Dendritic cell treated with granulocyte-macrophage colony-stimulating factor and Interleukin-4, amounts not matched to agents 40 ng/mL and 50 ng/mL, for 4 days (primary cell): ENCODE measurements around the gene SLC8A2.

Experiments
- H3K27ac Mint-ChIP-seq: one replicate; pipeline ENCODE4 v1.8.0; 2022; ENCODE audit warnings: mild to moderate bottlenecking, mixed read lengths
- H3K27me3 Mint-ChIP-seq: one replicate; pipeline ENCODE4 v1.8.0; 2022; ENCODE audit warnings: mild to moderate bottlenecking, mixed read lengths
- H3K36me3 Mint-ChIP-seq: one replicate; pipeline ENCODE4 v1.8.0; 2022; ENCODE audit warnings: low read depth, mixed read lengths
- H3K4me1 Mint-ChIP-seq: one replicate; pipeline ENCODE4 v1.8.0; 2022; ENCODE audit warnings: low read depth, mixed read lengths
- H3K4me3 Mint-ChIP-seq: one replicate; pipeline ENCODE4 v1.8.0; 2022; ENCODE audit warnings: mild to moderate bottlenecking, moderate library complexity, mixed read lengths
- H3K9me3 Mint-ChIP-seq: one replicate; pipeline ENCODE4 v1.8.0; 2022; ENCODE audit warnings: mixed read lengths
- intact Hi-C: fragments of 100-400 bp; cut with micrococcal nuclease; formaldehyde crosslinking; loops from one replicate; pipeline ENCODE4 v1.15.0; 2022

Gene SLC8A2

DNA sequence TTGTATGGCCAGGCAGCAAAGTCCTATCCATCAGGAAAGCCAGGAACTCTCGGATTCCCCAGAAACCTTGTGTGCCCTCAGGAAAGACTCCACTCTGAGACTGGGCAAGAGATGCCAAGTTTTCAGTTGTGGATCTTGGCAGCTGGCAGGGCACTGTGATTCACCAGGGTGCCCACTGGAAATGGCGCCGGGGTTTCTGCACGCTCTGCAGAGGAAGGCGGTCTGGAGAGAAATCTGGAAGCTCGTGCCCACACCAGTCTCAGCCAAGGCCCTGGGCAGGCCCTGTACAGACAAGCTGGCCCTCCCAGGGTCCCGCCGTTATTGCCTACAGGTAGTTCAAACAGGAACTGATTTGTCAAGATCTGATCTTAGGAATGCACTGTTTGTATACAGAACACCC is 38.3 kb upstream of the SLC8A2 start:
- Mint-ChIP-seq H3K4me3 (no peak overlapping the region), H3K27ac (no peak overlapping the region), H3K27me3 (no peaks in the 10 kb centered on the region), H3K9me3 (no peaks in the 10 kb centered on the region), H3K4me1 (peaks cover 79% of the 10 kb centered on the region), H3K36me3 (peaks cover 88% of the 10 kb centered on the region)
- intact Hi-C loops, result loop anchor here (10.0 kb wide), 2 partner anchors 155 to 185 kb away; no protein-coding TSS in a partner anchor

DNA sequence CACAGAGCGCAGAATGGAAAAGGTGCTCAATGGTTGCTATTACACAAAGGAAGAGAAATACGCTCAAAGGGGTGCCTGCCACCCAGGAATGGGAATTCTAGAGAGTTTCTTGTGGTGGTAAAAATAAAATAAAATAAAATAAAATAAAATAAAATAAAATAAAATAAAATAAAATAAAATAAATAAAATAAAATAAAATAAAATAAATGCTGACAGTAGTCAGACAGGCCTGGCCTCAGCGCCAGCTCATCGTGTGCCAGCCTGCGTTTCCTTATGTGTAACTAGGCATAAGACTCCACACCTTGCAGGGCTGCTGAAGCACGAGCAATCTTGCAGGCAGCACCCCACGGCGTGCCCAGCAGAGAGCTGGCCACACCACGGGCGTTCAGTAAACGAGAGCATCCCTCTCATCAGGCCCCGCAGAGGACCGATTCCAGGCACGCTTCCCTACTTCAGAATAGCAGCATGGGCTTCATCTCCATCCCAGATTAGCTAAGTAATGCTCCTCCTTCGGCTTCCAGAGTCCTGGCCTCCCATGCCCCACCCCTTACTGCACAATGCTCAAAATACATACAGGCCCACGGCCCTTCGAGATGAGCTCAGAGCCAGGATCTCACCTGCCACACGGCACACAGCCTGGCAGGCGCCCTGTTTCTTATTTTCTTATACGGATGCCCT is 37.6 kb upstream of the SLC8A2 start:
- peaks cover 87% of the 10 kb centered on the region for H3K36me3 Mint-ChIP-seq

DNA sequence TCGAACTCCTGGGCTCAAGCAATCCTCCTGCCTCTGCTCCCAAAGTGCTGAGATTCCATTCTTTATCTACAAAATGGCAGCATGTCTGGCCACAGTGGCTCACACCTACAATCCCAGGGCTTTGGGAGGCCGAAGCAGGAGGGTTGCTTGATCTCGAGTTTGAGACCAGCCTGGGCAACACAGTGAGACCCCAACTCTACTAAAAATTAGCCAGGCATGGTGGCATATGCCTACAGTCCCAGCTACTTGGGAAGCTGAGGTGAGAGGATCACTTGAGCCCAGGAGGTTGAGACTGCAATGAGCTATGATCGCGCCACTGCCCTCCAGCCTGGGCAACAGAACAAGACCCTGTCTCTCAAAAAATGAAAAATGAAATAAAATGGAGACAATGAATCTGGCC is 37.0 kb upstream of the SLC8A2 start:
- Mint-ChIP-seq H3K27me3 (no peaks in the 10 kb centered on the region), H3K4me1 (peaks cover 68% of the 10 kb centered on the region), H3K36me3 (peaks cover 87% of the 10 kb centered on the region), H3K4me3 (no peak overlapping the region), H3K27ac (no peak overlapping the region), H3K9me3 (no peaks in the 10 kb centered on the region)
- intact Hi-C loops, result no loop called here

More for the DNA sequence above, 37.6 kb upstream of the SLC8A2 start:
- no peaks in the 10 kb centered on the region for H3K9me3 Mint-ChIP-seq
- no peak overlapping the region for H3K4me3 Mint-ChIP-seq
- peaks cover 74% of the 10 kb centered on the region for H3K4me1 Mint-ChIP-seq
- no peak overlapping the region for H3K27ac Mint-ChIP-seq
- no peaks in the 10 kb centered on the region for H3K27me3 Mint-ChIP-seq
- intact Hi-C loops, result no loop called here

DNA sequence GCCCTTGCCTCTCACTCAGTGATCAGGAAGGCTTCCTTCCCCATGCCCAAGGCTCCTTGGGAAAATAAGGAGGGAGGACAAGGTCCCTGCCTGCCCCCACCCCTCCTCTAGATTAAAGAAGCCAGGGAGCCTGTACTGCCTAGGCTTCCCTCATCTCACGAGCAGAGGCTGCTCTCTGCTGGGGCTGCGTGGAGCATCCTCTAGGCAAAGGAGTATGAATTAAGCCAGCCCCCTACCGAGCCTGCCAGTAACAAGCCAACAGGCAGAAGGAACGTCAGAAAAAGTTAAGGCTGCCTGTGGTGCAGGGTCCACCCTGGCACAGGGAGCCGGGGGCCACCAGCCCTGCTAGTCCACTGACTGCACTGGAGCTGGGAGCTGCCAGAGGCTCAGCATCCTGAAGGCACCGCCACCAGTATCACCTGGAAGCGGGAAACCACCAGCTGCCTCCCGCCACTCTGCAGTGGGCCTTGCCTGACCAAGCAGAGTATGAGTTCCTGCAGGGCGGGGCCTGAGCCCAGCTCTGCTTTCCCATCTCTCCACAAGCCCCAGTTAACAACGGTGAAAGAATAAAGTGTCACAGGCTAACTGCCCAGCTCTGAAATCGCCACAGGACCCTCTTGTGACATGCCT is 36.3 kb upstream of the SLC8A2 start:
- no peaks in the 10 kb centered on the region for H3K27me3 Mint-ChIP-seq
- H3K4me3 Mint-ChIP-seq, result no peak overlapping the region
- H3K4me1 Mint-ChIP-seq, result peaks cover 61% of the 10 kb centered on the region
- no peak overlapping the region for H3K27ac Mint-ChIP-seq
- no peaks in the 10 kb centered on the region for H3K9me3 Mint-ChIP-seq
- H3K36me3 Mint-ChIP-seq, result peaks cover 88% of the 10 kb centered on the region
- intact Hi-C loops, result no loop called here

DNA sequence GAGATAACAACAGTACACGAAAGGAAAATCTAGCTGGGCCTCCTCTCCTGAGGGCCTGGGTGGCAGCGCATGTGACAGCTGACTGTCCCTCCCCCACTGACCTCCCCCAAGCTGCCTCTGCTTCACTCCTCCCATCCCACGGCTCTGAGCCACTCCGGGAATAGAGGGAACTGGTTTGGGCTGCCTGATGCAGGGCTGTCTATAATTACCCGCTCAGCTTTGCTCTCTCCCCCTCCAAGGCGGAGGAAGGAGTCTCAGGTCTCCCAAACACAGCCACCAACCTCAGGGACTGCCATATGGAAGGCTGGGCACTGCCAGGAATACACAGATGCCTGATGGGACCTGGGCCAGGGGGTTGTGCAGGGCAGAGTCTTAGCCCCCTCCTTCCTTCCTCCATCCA is 35.3 kb upstream of the SLC8A2 start:
- peaks cover 51% of the 10 kb centered on the region for H3K4me1 Mint-ChIP-seq
- intact Hi-C loops, result no loop called here

DNA sequence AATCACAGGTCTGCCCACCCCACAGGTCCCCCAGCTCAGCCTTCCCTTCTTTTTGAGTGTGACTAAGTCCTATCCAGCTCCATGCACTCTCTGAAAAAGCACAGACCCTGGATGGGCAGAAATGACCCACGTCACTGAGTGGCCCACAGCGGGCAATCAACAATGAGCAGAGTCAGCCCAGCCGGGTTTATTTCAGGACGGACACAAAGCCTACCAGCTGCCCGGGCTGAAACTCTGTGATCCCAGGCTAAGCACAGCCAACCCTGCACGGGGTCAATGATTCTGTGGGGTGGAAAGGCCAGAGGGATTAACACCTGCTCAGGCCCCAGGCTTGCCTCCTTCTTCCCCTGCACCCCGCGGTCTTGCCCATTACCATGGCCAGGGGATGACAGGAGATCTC is 34.8 kb upstream of the SLC8A2 start:
- H3K4me1 Mint-ChIP-seq, result peaks cover 45% of the 10 kb centered on the region
- no peak overlapping the region for H3K4me3 Mint-ChIP-seq
- H3K9me3 Mint-ChIP-seq, result no peaks in the 10 kb centered on the region
- no peak overlapping the region for H3K27ac Mint-ChIP-seq
- intact Hi-C loops, result no loop called here
- H3K27me3 Mint-ChIP-seq, result no peaks in the 10 kb centered on the region
- peaks cover 88% of the 10 kb centered on the region for H3K36me3 Mint-ChIP-seq

More for the DNA sequence above, 35.3 kb upstream of the SLC8A2 start:
- no peak overlapping the region for H3K27ac Mint-ChIP-seq
- H3K36me3 Mint-ChIP-seq, result peaks cover 88% of the 10 kb centered on the region
- H3K4me3 Mint-ChIP-seq, result no peak overlapping the region
- H3K9me3 Mint-ChIP-seq, result no peaks in the 10 kb centered on the region
- H3K27me3 Mint-ChIP-seq, result no peaks in the 10 kb centered on the region

DNA sequence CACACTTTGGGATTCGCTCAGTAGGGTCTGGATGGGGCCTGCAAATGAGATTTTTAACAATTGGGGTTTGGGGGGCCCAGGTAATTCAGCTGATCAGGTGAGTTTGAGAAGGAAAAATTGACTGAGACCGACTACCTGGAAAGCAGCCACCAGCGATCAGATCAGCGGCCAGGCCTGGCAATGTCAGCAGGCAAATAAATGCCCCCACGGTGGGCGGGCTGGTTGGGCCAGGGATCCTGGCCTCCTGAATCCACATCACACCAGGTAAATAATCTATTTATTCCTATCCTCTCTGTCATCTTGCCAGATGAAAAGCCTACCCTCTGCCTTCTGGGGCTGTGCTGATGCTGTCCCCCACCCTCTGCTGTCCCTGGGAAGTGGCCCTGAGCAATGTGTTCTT is 33.8 kb upstream of the SLC8A2 start:
- intact Hi-C loops, result no loop called here
- Mint-ChIP-seq H3K4me3 (no peak overlapping the region), H3K9me3 (no peaks in the 10 kb centered on the region), H3K27me3 (no peaks in the 10 kb centered on the region), H3K27ac (no peak overlapping the region), H3K4me1 (peaks cover 36% of the 10 kb centered on the region), H3K36me3 (peaks cover 90% of the 10 kb centered on the region)

DNA sequence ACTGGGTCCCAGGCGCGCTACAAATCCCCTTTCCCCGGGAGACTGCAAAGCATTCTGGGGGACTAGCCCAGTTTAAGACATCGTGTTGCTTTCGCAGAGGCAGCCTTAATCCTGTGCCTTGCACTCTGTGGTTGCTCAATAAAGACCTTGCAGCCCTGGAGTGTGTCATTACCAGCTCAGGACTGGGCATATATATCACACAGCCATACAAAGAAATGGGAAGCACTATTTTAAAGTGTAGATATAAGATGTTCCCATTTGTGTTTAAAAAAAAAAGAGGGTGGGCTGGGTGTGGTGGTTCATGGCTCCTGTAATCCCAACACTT is 32.1 kb upstream of the SLC8A2 start:
- Mint-ChIP-seq H3K36me3 (peaks cover 90% of the 10 kb centered on the region), H3K4me1 (peaks cover 19% of the 10 kb centered on the region), H3K27ac (no peak overlapping the region), H3K9me3 (no peaks in the 10 kb centered on the region), H3K27me3 (no peaks in the 10 kb centered on the region), H3K4me3 (no peak overlapping the region)
- intact Hi-C loops, result no loop called here

DNA sequence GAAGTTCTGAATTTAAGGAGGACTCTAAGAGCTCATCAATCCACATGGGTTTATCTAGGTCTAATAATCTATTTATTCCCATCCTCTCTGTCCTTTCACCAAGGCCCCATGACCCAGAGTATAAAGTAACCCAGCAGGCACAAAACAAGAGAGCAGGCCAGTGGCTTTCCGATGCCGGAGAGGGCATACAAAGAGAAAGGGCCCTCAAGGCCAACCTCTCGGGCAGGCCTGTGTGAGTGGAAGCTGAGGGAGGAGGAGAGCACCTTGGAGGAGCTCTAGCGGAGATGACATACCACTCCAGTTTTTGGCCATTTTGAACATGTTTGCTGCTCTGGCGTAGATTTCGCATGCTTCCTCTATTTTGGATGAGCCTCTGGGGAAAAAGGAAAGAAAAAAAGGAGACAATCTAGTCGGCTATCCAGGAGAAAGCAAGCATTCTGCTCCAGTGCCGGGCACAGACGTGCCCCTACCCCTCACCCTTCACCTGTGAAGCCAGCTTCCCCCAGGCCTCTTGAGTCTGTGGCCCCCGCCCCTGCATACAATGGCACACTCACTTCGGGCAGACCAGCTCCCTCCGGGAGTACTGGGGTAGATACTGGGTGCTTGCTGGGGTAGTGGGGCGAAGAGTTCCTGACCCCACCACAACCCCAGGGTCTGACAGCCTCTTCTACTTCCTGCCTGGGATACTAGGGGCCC is 31.6 kb upstream of the SLC8A2 start:
- peaks cover 18% of the 10 kb centered on the region for H3K4me1 Mint-ChIP-seq
- no peak overlapping the region for H3K4me3 Mint-ChIP-seq
- H3K9me3 Mint-ChIP-seq, result no peaks in the 10 kb centered on the region
- H3K27me3 Mint-ChIP-seq, result no peaks in the 10 kb centered on the region
- intact Hi-C loops, result no loop called here
- peaks cover 94% of the 10 kb centered on the region for H3K36me3 Mint-ChIP-seq
- peak overlapping the region; percentile 22 for H3K27ac Mint-ChIP-seq

DNA sequence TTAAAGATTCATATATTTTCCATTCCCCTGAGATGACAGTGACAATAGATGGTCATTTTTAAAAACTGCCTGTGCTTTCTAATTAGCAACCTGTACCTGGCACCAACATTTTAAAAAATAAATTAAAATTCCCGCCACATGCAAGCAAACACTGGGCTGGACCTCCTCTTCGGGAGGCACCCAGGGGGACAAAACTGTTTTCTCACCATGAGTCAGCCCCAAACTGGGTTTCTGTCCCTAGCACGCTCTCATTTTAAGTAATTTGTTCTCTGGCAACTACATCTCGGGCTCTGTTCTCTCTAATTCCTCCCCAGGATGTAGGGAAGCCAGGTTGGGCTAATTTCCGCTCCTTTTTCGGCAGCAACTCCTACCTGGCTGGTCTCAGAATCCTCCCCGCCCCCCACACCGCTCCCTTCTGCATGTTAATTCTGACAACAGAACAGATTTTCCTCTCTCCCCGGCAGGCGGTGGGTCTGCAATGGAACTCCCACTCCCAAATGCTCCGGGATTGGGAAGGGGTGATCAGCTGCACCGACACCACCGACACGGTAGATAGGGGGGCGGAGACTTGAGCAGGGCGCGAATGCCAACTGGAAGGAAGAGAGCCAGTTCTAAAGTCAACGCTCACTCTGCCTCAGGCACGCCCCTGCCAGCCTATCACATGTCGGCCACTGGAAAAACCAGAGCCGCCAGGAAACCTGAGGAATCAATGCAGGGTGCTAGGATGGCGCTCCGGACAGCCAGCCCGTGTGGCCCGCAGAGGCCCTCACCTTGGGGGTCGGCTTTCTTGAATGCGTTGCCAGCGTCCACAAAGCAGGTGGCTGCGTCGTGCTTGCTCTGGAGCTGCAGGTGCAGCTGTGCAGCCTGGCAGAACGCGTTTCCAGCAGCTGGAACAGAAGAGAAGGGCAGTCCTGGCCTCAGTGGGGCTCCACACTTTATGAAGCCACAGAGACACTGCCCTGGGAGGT is 28.5 kb upstream of the SLC8A2 start:
- no peak overlapping the region for H3K27ac Mint-ChIP-seq
- intact Hi-C loops, result no loop called here

DNA sequence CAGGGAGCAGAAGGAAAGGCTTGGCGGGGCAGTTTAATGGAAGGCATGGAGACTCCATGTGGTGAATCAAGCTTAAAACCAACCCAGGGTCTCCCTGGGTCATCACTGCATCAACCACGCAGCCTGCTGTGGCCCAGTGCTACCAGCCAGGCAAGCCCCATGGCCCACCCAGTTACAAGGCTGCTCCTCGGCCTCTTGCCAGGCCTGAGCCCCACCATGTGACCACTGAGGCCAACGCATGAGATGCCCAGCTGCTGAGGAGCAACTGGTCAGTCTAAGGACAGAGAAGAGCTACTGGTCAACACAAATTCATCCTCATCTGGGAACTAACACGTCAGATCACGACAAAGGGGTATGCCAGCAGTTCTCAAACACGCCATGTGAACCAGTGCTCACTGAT is 27.7 kb upstream of the SLC8A2 start:
- no peaks in the 10 kb centered on the region for H3K9me3 Mint-ChIP-seq
- H3K4me1 Mint-ChIP-seq, result no peaks in the 10 kb centered on the region
- intact Hi-C loops, result no loop called here
- H3K27ac Mint-ChIP-seq, result no peak overlapping the region
- H3K36me3 Mint-ChIP-seq, result peaks cover 100% of the 10 kb centered on the region
- no peaks in the 10 kb centered on the region for H3K27me3 Mint-ChIP-seq
- H3K4me3 Mint-ChIP-seq, result no peak overlapping the region

More for the DNA sequence above, 28.5 kb upstream of the SLC8A2 start:
- no peaks in the 10 kb centered on the region for H3K9me3 Mint-ChIP-seq
- peaks cover 99% of the 10 kb centered on the region for H3K36me3 Mint-ChIP-seq
- H3K27me3 Mint-ChIP-seq, result no peaks in the 10 kb centered on the region
- H3K4me1 Mint-ChIP-seq, result no peaks in the 10 kb centered on the region
- no peak overlapping the region for H3K4me3 Mint-ChIP-seq

DNA sequence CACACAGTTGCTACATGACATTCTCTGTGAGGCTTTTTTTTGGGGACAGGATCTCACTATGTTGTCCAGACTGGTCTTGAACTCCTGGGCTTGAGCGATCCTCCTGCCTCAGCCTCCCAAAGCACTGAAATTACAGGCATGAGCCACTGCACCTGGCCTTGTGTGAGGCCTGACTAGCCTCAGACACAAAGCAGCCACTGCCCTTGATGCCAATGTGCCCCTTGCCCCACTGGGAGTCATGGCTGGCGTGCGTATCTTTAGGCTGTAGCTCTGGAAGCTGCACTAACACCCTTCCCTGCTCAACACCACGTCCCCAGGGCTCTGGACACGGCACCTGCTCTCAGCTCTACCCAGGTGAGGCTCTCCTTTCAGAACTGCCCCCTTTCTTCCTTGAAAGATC is 26.9 kb upstream of the SLC8A2 start:
- H3K4me3 Mint-ChIP-seq, result no peak overlapping the region
- H3K9me3 Mint-ChIP-seq, result no peaks in the 10 kb centered on the region
- H3K36me3 Mint-ChIP-seq, result peaks cover 100% of the 10 kb centered on the region
- H3K4me1 Mint-ChIP-seq, result no peaks in the 10 kb centered on the region
- no peaks in the 10 kb centered on the region for H3K27me3 Mint-ChIP-seq
- peak overlapping the region; percentile 4 for H3K27ac Mint-ChIP-seq
- intact Hi-C loops, result no loop called here

DNA sequence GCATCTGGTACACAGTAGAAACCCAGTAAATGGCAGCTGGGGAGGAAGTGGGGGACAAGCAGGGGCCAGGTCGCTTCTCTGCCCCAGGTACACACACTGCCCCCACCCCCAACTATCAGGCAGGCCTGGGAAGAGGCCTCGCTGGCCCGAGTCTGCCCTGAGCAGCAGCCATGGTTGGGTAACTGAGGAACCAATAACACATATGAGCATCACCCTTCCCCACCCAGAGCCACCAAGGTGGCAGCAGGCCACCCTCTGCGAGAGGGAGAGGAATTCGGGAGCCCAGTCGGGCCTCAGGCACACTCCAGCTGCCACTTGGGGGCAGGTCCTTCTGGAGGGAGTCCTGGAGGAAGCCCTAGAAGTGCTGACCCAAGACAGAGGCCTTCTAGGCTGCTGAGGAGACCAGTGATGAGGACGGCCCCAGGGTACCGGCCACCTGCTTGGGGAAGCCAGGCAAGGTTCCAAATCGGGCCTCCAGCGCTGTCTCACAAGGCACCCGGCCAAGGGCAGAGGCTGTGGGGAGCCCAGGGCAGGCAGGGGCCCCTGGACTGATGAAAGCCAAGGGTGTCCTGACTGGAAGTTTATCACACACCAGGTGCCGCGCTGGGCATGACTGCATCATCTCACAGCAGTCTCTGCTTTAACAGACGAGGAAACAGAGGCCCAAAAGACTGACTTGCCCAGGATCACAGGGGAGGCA is 26.3 kb upstream of the SLC8A2 start:
- H3K27ac Mint-ChIP-seq, result no peak overlapping the region
- H3K9me3 Mint-ChIP-seq, result no peaks in the 10 kb centered on the region
- no peak overlapping the region for H3K4me3 Mint-ChIP-seq
- H3K27me3 Mint-ChIP-seq, result no peaks in the 10 kb centered on the region
- peaks cover 100% of the 10 kb centered on the region for H3K36me3 Mint-ChIP-seq
- intact Hi-C loops, result no loop called here
- H3K4me1 Mint-ChIP-seq, result no peaks in the 10 kb centered on the region
